ENCODE results near the gene IGF1R.
A peak's percentile ranks its signal among the peaks of the same experiment; 100 is the strongest.

The IGF1R gene

GRCh38 chr15:98948941-98949340 is 300.6 kb downstream of the IGF1R start:
- peaks cover 17% of the 10 kb centered on the region for H3K4me1 Mint-ChIP-seq
- no peak overlapping the region for H3K27ac Mint-ChIP-seq
- H3K9me3 Mint-ChIP-seq = no peaks in the 10 kb centered on the region
- no peak overlapping the region for H3K4me3 Mint-ChIP-seq
- DNase-seq (ENCODE audit: low spot score in 2 of 2) (no peak), ATAC-seq (no peak)
- peaks cover 2% of the 10 kb centered on the region for H3K36me3 Mint-ChIP-seq

DNA sequence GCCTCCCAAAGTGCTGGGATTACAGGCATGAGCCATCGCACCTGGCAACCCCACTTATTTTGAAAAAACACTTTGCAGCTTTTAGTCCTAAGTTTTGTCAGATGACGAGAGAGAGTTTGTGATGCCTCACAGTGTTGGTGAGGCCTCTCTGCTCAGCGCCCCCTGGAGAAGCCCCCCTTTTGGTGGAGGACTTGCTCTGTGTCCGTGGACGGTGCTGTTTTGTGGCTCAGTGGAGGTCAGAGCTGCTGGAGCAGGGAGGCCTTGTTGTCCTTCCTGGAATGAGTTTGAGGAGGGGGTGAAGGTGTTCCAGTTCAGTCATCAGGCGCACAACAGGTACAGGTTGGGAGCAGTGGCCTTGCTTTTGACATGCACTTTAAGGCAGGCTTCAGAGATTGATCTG is 301.3 kb downstream of the IGF1R start:
- no peaks in the 10 kb centered on the region for H3K9me3 Mint-ChIP-seq
- H3K36me3 Mint-ChIP-seq = no peaks in the 10 kb centered on the region
- ATAC-seq (no peak), DNase-seq (ENCODE audit: low spot score in 2 of 2) (no peak)
- no peak overlapping the region for H3K27ac Mint-ChIP-seq
- H3K4me3 Mint-ChIP-seq = no peak overlapping the region
- H3K4me1 Mint-ChIP-seq = peaks cover 17% of the 10 kb centered on the region

DNA sequence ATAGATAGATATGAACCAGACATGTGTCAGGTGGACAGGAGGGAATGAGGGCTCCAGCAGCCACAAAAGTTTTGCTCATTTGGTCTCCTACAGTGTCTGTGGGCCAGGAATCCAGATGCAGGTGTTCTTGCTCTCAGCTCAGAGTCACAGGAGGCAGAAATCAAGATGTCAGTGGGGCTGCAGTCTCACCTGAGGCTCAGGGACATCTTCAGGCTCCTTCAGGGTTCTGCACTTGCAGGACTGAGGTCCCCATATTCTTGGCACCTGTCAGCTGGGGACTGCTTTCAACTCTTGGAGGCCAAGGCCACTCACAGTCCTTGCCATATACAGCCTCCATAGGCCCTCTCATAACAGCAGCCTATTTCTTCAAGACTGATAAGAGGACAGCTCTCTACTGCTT is 301.9 kb downstream of the IGF1R start:
- H3K36me3 Mint-ChIP-seq = no peaks in the 10 kb centered on the region
- H3K4me1 Mint-ChIP-seq = peaks cover 17% of the 10 kb centered on the region
- H3K27ac Mint-ChIP-seq = no peak overlapping the region
- H3K9me3 Mint-ChIP-seq = no peaks in the 10 kb centered on the region
- ATAC-seq = no peak
- no peak overlapping the region for H3K4me3 Mint-ChIP-seq
- no peak for DNase-seq (ENCODE audit: low spot score in 2 of 2)

GRCh38 chr15:98951004-98951403 is 302.7 kb downstream of the IGF1R start:
- DNase-seq (ENCODE audit: low spot score in 2 of 2) = no peak
- H3K4me3 Mint-ChIP-seq = no peak overlapping the region
- H3K36me3 Mint-ChIP-seq = no peaks in the 10 kb centered on the region
- no peaks in the 10 kb centered on the region for H3K9me3 Mint-ChIP-seq
- H3K4me1 Mint-ChIP-seq = peaks cover 17% of the 10 kb centered on the region
- H3K27ac Mint-ChIP-seq = no peak overlapping the region
- ATAC-seq = no peak

- H3K9me3 Mint-ChIP-seq = no peaks in the 10 kb centered on the region
- no peaks in the 10 kb centered on the region for H3K36me3 Mint-ChIP-seq
- H3K4me3 Mint-ChIP-seq = no peak overlapping the region
- ATAC-seq = no peak
- DNase-seq (ENCODE audit: low spot score in 2 of 2) = no peak
- H3K27ac Mint-ChIP-seq = peak overlapping the region; percentile 84
- H3K4me1 Mint-ChIP-seq = peaks cover 17% of the 10 kb centered on the region
Measured at GRCh38 chr15:98951493-98952320, 303.4 kb downstream of the IGF1R start.

GRCh38 chr15:98952381-98952803 is 304.1 kb downstream of the IGF1R start:
- Mint-ChIP-seq H3K4me3 (peak overlapping the region; percentile 50), H3K27ac (peak overlapping the region; percentile 84), H3K4me1 (peaks cover 17% of the 10 kb centered on the region), H3K36me3 (no peaks in the 10 kb centered on the region), H3K9me3 (no peaks in the 10 kb centered on the region)
- ATAC-seq (peak; percentile 72), DNase-seq (ENCODE audit: low spot score in 2 of 2) (no peak)

DNA sequence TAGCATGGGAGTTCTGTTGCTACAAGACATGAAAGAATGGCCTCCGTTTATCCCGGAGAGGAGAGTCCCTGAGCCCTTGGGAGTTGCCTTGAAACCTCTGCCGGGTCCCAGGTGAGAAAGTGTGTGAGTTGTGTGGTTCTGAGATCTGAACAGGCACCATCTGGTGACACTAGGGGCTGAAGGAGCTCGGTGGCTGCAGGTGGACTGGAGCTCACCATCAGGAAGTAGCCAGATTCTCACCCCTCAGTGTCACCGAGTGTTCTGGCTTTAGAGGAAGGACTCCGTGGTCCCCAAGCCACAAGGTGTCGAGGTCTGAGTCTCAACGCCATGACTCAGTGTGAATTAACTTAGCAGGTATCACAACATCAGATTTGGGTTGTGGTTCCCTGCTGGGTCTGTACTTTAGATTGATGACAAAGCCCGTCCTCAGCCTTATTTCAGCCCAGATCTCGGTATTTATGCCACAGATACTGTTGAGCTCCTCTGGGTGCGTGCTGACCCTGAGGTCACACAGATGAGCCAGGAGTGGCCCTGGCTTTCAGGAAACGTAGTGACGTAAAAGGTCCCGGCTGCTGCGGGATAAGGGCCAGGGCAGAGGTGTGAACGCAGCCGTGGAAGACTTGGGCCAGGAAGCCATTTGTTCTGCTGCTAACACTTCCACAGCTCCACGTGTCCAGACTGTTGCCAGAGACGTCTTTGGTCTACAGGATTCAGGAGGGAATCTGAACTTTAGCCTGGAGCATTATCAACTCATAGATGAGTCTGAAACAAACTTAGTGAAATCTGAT is 304.9 kb downstream of the IGF1R start:
- peak overlapping the region; percentile 50 for H3K4me3 Mint-ChIP-seq
- ATAC-seq = peak; percentile 90
- peaks cover 17% of the 10 kb centered on the region for H3K4me1 Mint-ChIP-seq
- peak overlapping the region; percentile 84 for H3K27ac Mint-ChIP-seq
- DNase-seq (ENCODE audit: low spot score in 2 of 2) = peak; percentile 7 to 58
- H3K36me3 Mint-ChIP-seq = no peaks in the 10 kb centered on the region
- no peaks in the 10 kb centered on the region for H3K9me3 Mint-ChIP-seq

DNA sequence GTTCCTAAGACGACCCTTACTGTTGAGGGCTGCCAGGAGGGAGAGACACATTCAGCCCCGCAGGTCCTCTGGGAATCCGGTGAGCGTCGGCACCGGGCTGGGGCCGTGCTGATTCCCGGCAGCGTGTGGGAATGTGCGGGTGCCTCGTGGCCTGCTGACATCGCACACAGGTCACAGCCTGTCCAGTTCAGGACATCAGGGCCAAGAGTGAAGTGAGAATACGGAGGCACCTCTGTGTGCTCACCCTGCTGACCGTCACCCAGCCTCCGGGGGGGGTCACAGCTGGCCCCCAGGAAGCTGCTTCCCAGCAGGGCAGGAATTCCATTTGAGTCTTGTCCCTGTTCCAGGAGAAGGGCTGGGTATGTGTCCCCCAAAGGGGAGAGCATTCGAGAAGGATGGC is 305.6 kb downstream of the IGF1R start:
- Mint-ChIP-seq H3K4me1 (peaks cover 17% of the 10 kb centered on the region), H3K9me3 (no peaks in the 10 kb centered on the region), H3K4me3 (no peak overlapping the region), H3K36me3 (no peaks in the 10 kb centered on the region), H3K27ac (no peak overlapping the region)
- ATAC-seq (no peak), DNase-seq (ENCODE audit: low spot score in 2 of 2) (no peak)

DNA sequence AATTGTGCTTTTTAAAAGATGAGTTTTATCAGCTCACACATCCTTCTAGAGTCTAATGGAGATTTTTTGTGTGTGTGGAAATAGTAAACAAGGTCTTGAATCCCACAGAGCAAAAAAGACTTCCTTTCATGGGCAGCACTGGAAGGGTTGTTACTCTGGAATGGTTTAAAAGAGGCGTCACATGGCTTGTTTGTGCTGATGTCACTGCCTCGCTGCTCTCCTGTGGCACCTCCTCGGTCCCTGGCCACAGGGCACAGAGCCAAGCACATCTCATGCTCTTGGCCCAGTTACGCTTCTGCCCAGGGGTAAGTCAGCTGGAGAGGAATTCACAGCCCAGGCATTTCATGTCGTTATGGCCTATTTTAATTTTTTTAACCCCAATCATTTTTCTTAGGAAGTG is 306.1 kb downstream of the IGF1R start:
- Mint-ChIP-seq H3K4me3 (no peak overlapping the region), H3K27ac (no peak overlapping the region), H3K36me3 (no peaks in the 10 kb centered on the region), H3K9me3 (no peaks in the 10 kb centered on the region), H3K4me1 (peaks cover 17% of the 10 kb centered on the region)
- ATAC-seq (no peak), DNase-seq (ENCODE audit: low spot score in 2 of 2) (no peak)

GRCh38 chr15:98955331-98955730 is 307.0 kb downstream of the IGF1R start:
- Mint-ChIP-seq H3K36me3 (no peaks in the 10 kb centered on the region), H3K27ac (no peak overlapping the region), H3K4me3 (no peak overlapping the region), H3K4me1 (peaks cover 17% of the 10 kb centered on the region), H3K9me3 (no peaks in the 10 kb centered on the region)
- no peak for DNase-seq (ENCODE audit: low spot score in 2 of 2)
- no peak for ATAC-seq

- peaks cover 17% of the 10 kb centered on the region for H3K4me1 Mint-ChIP-seq
- no peaks in the 10 kb centered on the region for H3K9me3 Mint-ChIP-seq
- ATAC-seq = no peak
- no peak overlapping the region for H3K27ac Mint-ChIP-seq
- DNase-seq (ENCODE audit: low spot score in 2 of 2) = no peak
- H3K36me3 Mint-ChIP-seq = no peaks in the 10 kb centered on the region
- no peak overlapping the region for H3K4me3 Mint-ChIP-seq
Measured at GRCh38 chr15:98955961-98956723, 307.8 kb downstream of the IGF1R start.

- H3K4me1 Mint-ChIP-seq = peaks cover 17% of the 10 kb centered on the region
- H3K4me3 Mint-ChIP-seq = no peak overlapping the region
- DNase-seq (ENCODE audit: low spot score in 2 of 2) (no peak), ATAC-seq (no peak)
- no peak overlapping the region for H3K27ac Mint-ChIP-seq
- no peaks in the 10 kb centered on the region for H3K36me3 Mint-ChIP-seq
- H3K9me3 Mint-ChIP-seq = peaks cover 2% of the 10 kb centered on the region
Measured at GRCh38 chr15:98956796-98957553, 308.6 kb downstream of the IGF1R start.

DNA sequence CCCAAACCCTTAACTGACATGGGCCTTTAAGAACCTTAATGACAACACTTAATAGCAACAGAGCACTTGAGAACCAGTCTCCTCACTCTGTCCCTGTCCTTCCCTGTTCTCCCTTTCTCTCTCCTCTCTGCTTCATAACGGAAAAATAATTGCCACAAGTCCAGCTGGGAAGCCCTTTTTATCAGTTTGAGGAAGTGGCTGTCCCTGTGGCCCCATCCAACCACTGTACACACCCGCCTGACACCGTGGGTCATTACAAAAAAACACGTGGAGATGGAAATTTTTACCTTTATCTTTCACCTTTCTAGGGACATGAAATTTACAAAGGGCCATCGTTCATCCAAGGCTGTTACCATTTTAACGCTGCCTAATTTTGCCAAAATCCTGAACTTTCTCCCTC is 309.3 kb downstream of the IGF1R start:
- no peaks in the 10 kb centered on the region for H3K36me3 Mint-ChIP-seq
- H3K4me3 Mint-ChIP-seq = no peak overlapping the region
- H3K4me1 Mint-ChIP-seq = peaks cover 10% of the 10 kb centered on the region
- H3K27ac Mint-ChIP-seq = no peak overlapping the region
- H3K9me3 Mint-ChIP-seq = peaks cover 2% of the 10 kb centered on the region
- ATAC-seq = no peak
- DNase-seq (ENCODE audit: low spot score in 2 of 2) = no peak

- Mint-ChIP-seq H3K36me3 (no peaks in the 10 kb centered on the region), H3K4me3 (no peak overlapping the region), H3K9me3 (peaks cover 2% of the 10 kb centered on the region), H3K4me1 (peaks cover 6% of the 10 kb centered on the region), H3K27ac (no peak overlapping the region)
- ATAC-seq = no peak
- no peak for DNase-seq (ENCODE audit: low spot score in 2 of 2)
Measured at GRCh38 chr15:98958076-98958475, 309.7 kb downstream of the IGF1R start.
